Right lobe of liver (tissue), 6 donors: ENCODE measurements around the gene DMBX1. TPM values are rescaled to one million over a fixed set of nuclear protein-coding genes. Genes with fewer than 3 reads are reported as not detected.

Experiments
- ATAC-seq, 4 donors: fragments of 200-7000 bp; cut with Tn5 transposase; one replicate each; pipeline ENCODE4 v1.9.1; 2020; ENCODE audit warnings: mild to moderate bottlenecking in 4 of 4, moderate library complexity in 4 of 4
- DNase-seq, 3 donors: peaks; one replicate each; pipeline ENCODE4 v3.0.0-alpha.2; 2020
- H3K27ac ChIP-seq, 3 donors: fragments of 200-600 bp; one replicate each; pipeline ENCODE4 v1.8.0; 2022
- H3K27me3 ChIP-seq, 2 donors: fragments of 200-600 bp; one replicate each; pipeline ENCODE4 v1.8.0; 2022
- H3K36me3 ChIP-seq, 4 donors: fragments of 200-600 bp; sonication (generic) in 1 of 4; one replicate each; pipeline versions ENCODE4 v1.5.1 to v1.8.0; 2017 to 2022; ENCODE audit warnings: control low read depth in 1 of 4
- H3K4me1 ChIP-seq, 4 donors: fragments of 200-600 bp; sonication (generic) in 1 of 4; one replicate each; pipeline versions ENCODE4 v1.5.1 to v1.8.0; 2017 to 2022; ENCODE audit warnings: control low read depth in 1 of 4
- H3K4me3 ChIP-seq, 3 donors: fragments of 200-600 bp; one replicate each; pipeline ENCODE4 v1.8.0; 2022
- H3K9me3 ChIP-seq, 4 donors: fragments of 200-600 bp; sonication (generic) in 1 of 4; one replicate each; pipeline versions ENCODE4 v1.5.1 to v1.8.0; 2017 to 2022; ENCODE audit warnings: control low read depth in 1 of 4
- CTCF ChIP-seq, 4 donors: fragments of 200-600 bp in 3 of 4; fragments of 450-650 bp in 1 of 4; IDR thresholded peaks; one replicate each; pipeline versions ENCODE4 v1.5.1 to v1.8.0; 2016 to 2022; ENCODE audit warnings: antibody characterized with exemption in 4 of 4, mild to moderate bottlenecking in 2 of 4
- POLR2A ChIP-seq: fragments of 450-650 bp; IDR thresholded peaks from one replicate; pipeline ENCODE4 v1.6.1; 2017; ENCODE audit warnings: antibody characterized with exemption, mild to moderate bottlenecking
- WGBS: methylation state at CpG from one replicate; pipeline ENCODE4 v1.1.6; 2018; ENCODE audit warnings: low coverage, low lambda C conversion rate; ENCODE audit not compliant: insufficient coverage; ENCODE audit errors: missing lambda C conversion rate; 5-methylcytosine and 5-hydroxymethylcytosine counted together
- intact Hi-C, 2 donors: fragments of 100-400 bp; cut with DNase I; formaldehyde crosslinking; loops; one replicate each; pipeline versions ENCODE4 v1.11.2 to v1.14.1; 2022
- long read RNA-seq: library from polyadenylated mRNA; unstranded; transcript quantifications from one replicate; pipeline ENCODE4 v2.0.0, GENCODE V29; 2019
- total RNA-seq, 6 experiments: library from RNA; depleted of rRNA in 2 of 6; stranded (reverse); fragments of >200 nt in 2 of 6; fragmentation: NEBNext Ultra II Directional in 3 of 6; extraction: Animal tissue kit (Norgen Biotek cat#: 25700) in 3 of 6; gene quantifications; one replicate each; pipeline versions ENCODE4 v1.1.0 to v1.2.4, GENCODE V29; 2016 to 2023
- donor health status: DM: no; HTN: yes; CAD: no.
- donor health status: DM: no; HTN: no; CAD: no.
- donor health status: DM: no; HTN: no; CAD: no.
- donor health status: DM: no; HTN: yes; CAD: no.
- donor health status: DM: no; HTN: yes; CAD: no.

The DMBX1 gene
- total RNA-seq, result not detected
- long read RNA-seq, result 0 reads

GRCh38 chr1:46489638-46490405 is at the start of gene DMBX1:
DMBX1 (plus strand) TSS chr1:46489836; CDS start chr1:46507011, 17,175 bp downstream.
- intact Hi-C loops, result loop anchor here in 1 of 2 donors (10.0 kb wide), 1 partner anchor 495 kb away; no protein-coding TSS in a partner anchor
- peak within 1 kb of the TSS in 2 of 3 donors; percentile 6 to 21 for H3K4me3 ChIP-seq
- peak; percentile 57 to 76 (median 68) for ATAC-seq

GRCh38 chr1:46440478-46440877 is 49.2 kb upstream of the DMBX1 start:
- H3K27me3 ChIP-seq, result no peaks in the 10 kb centered on the region
- no peak for ATAC-seq
- H3K27ac ChIP-seq, result no peak overlapping the region
- no peaks in the 10 kb centered on the region for H3K9me3 ChIP-seq
- no peaks in the 10 kb centered on the region for H3K36me3 ChIP-seq
- intact Hi-C loops, result loop anchor here (10.0 kb wide), 2 partner anchors 84 to 104 kb away; no protein-coding TSS in a partner anchor
- TF ChIP-seq POLR2A (no peak), CTCF (IDR thresholded peaks at IDR 0.05) (no peak)
- DNase-seq, result no peak
- H3K4me1 ChIP-seq, result peaks cover 0 to 4% (median 0%) of the 10 kb centered on the region in 4 donors
- H3K4me3 ChIP-seq, result no peak overlapping the region
- WGBS, result no CpG with 5 or more reads among the region's 2 CpGs

More at GRCh38 chr1:46489638-46490405, at the start of gene DMBX1:
- Histone ChIP-seq H3K27ac (no peak within 1 kb of the TSS), H3K27me3 (peaks cover 4 to 44% of the 10 kb centered on the region in 2 donors), H3K4me1 (peaks cover 0 to 3% (median 0%) of the 10 kb centered on the region in 4 donors), H3K36me3 (no peaks in the 10 kb centered on the region), H3K9me3 (no peaks in the 10 kb centered on the region)
- peak in 2 of 3 donors; percentile 11 to 38 for DNase-seq
- no peak for TF ChIP-seq CTCF (IDR thresholded peaks at IDR 0.05)
- WGBS, result 8% methylated on average over 31 of the region's 74 CpGs

GRCh38 chr1:46442317-46443161 is 47.1 kb upstream of the DMBX1 start:
- peak; percentile 68 to 73 (median 69) for DNase-seq
- peak; percentile 77 to 90 (median 87) for ATAC-seq

More at GRCh38 chr1:46442317-46443161, 47.1 kb upstream of the DMBX1 start:
- 19% methylated on average over 11 of the region's 25 CpGs for WGBS
- no peak overlapping the region for H3K27ac ChIP-seq
- H3K27me3 ChIP-seq, result peaks cover 0 to 3% of the 10 kb centered on the region in 2 donors
- H3K4me3 ChIP-seq, result peak overlapping the region in 1 of 3 donors; percentile 18
- H3K36me3 ChIP-seq, result no peaks in the 10 kb centered on the region
- TF ChIP-seq CTCF (IDR thresholded peaks at IDR 0.05) (peak; percentile 66 to 90 (median 81)), POLR2A (no peak)
- intact Hi-C loops, result loop anchor here (10.0 kb wide), 2 partner anchors 82 to 102 kb away; no protein-coding TSS in a partner anchor
- peaks cover 0 to 4% (median 0%) of the 10 kb centered on the region in 4 donors for H3K4me1 ChIP-seq
- no peaks in the 10 kb centered on the region for H3K9me3 ChIP-seq
